Activated CD4-positive, alpha-beta memory T cell treated with anti-CD3 and anti-CD28 coated beads, Interleukin-2, amount 10 ng/mL, durations not matched to agents 7 days and 5 days (primary cell): ENCODE measurements around the gene GANAB. TPM values are rescaled to one million over a fixed set of nuclear protein-coding genes. Genes with fewer than 3 reads are reported as not detected.

ENCODE experiments used
- CTCF ChIA-PET: fragments of 350-600 bp; sonication (Branson Sonifier 250); formaldehyde crosslinking; loops from one replicate; lab custom pipeline; 2021; ENCODE audit warnings: antibody characterized with exemption, inconsistent platforms; lab: Charles Lee
- POLR2A ChIA-PET: fragments of 350-600 bp; sonication (Branson Sonifier 250); formaldehyde crosslinking; loops from one replicate; lab custom pipeline; 2021; ENCODE audit warnings: antibody characterized with exemption; lab: Charles Lee
- DNase-seq: peaks from one replicate; pipeline ENCODE4 v3.0.0-alpha.2; 2020
- H3K27ac Mint-ChIP-seq: one replicate; pipeline ENCODE4 v1.8.0; 2021; ENCODE audit warnings: mild to moderate bottlenecking, mixed read lengths
- H3K27me3 Mint-ChIP-seq: one replicate; pipeline ENCODE4 v1.8.0; 2021; ENCODE audit warnings: mixed read lengths
- H3K36me3 Mint-ChIP-seq: one replicate; pipeline ENCODE4 v1.8.0; 2021; ENCODE audit warnings: low read depth, mixed read lengths
- H3K4me1 Mint-ChIP-seq: one replicate; pipeline ENCODE4 v1.8.0; 2021; ENCODE audit warnings: mixed read lengths
- H3K4me3 Mint-ChIP-seq: one replicate; pipeline ENCODE4 v1.8.0; 2021; ENCODE audit warnings: mild to moderate bottlenecking, mixed read lengths
- H3K9me3 Mint-ChIP-seq: one replicate; pipeline ENCODE4 v1.8.0; 2021; ENCODE audit warnings: mixed read lengths
- total RNA-seq, 2 experiments: library from RNA; stranded (reverse); gene quantifications; one replicate each; pipeline ENCODE4 v1.2.3, GENCODE V29; 2021

The GANAB gene
- total RNA-seq, 2 experiments from 2014 or later, result 278 to 284 TPM

DNA sequence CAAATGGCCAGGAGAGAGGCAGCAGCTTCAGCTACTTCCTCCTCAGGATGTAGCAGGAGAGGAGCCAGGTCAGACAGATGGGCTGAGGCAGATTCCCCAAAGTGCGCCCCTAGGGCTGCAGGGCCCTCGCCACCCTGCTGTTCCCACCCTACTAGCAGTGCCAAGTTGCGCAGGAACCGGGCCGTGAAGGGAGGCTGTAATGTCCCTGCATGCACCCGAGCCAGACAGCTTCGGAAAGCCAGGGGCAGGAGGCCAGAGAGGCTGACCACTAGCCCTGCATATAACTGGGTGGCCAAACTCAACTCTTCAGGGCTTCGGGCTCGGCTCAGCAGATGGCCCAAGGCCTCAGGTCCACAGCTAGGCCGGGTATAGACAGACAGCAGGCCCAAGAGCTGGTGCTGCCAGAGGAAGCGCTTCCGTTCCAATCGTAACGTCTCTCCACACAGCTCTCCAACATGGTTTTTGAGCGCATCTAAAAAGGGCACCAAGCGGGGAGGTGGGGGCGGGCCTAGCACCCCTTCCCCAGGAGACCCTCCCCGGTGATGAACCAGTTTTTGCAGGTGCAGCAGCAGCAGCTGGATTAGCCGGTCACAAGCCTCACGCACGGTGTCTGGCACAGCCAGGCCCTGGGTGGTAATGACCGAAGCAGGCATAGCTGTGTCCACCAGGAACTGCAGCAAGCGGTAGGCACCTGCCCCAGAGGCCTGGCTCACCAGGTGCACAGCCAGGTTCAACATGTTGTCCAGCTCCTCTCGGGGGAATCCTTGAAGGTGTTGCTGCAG lies 2.0 kb upstream of the GANAB start:
- ChIA-PET POLR2A (interaction anchor here (0.7 to 12.3 kb wide), 10 partner anchors 18 to 233 kb away, joined by 3 to 192 read pairs (median 6); partner anchors contain the start of genes B3GAT3, C11orf98, CSKMT and EML3), CTCF (interaction anchor here (0.9 to 2.9 kb wide), 4 partner anchors 17 to 61 kb away, joined by 3 to 9 read pairs (median 3); partner anchors contain the start of gene TUT1)
- H3K27ac Mint-ChIP-seq, result no peak overlapping the region
- peaks cover 32% of the 10 kb centered on the region for H3K36me3 Mint-ChIP-seq
- no peaks in the 10 kb centered on the region for H3K9me3 Mint-ChIP-seq
- H3K4me3 Mint-ChIP-seq, result no peak overlapping the region
- DNase-seq, result no peak
- H3K27me3 Mint-ChIP-seq, result no peaks in the 10 kb centered on the region
- peaks cover 45% of the 10 kb centered on the region for H3K4me1 Mint-ChIP-seq

DNA sequence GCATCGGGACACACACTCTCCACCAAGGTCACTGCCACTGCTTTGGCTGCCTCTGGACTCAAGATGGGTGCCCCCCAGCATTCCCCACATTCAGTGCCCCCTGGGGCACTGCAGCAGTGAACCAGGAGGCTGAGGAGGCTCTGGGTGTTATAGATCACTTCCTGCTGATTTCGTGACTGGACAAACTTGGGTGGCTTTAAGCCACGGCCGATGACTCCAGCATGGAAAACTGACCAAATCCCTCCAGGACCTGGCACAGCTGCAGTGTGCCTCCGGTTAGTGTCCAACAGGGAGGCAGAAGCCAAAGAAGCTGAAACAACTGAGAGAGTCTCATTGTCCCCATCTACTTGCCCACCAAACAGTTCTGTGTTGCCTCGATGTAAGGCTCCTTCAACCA lies 1.2 kb upstream of the GANAB start:
- no peaks in the 10 kb centered on the region for H3K9me3 Mint-ChIP-seq
- peaks cover 47% of the 10 kb centered on the region for H3K4me1 Mint-ChIP-seq
- H3K27ac Mint-ChIP-seq, result no peak overlapping the region
- no peak for DNase-seq
- H3K27me3 Mint-ChIP-seq, result no peaks in the 10 kb centered on the region
- ChIA-PET POLR2A (interaction anchor here (0.7 to 12.3 kb wide), 9 partner anchors 18 to 208 kb away, joined by 3 to 192 read pairs (median 8); partner anchors contain the start of genes B3GAT3, C11orf98, CSKMT and EML3), CTCF (interaction anchor here (0.9 to 2.9 kb wide), 3 partner anchors 53 to 61 kb away, joined by 3 to 9 read pairs (median 3); partner anchors contain the start of gene TUT1)
- H3K36me3 Mint-ChIP-seq, result peaks cover 36% of the 10 kb centered on the region
- no peak overlapping the region for H3K4me3 Mint-ChIP-seq

DNA sequence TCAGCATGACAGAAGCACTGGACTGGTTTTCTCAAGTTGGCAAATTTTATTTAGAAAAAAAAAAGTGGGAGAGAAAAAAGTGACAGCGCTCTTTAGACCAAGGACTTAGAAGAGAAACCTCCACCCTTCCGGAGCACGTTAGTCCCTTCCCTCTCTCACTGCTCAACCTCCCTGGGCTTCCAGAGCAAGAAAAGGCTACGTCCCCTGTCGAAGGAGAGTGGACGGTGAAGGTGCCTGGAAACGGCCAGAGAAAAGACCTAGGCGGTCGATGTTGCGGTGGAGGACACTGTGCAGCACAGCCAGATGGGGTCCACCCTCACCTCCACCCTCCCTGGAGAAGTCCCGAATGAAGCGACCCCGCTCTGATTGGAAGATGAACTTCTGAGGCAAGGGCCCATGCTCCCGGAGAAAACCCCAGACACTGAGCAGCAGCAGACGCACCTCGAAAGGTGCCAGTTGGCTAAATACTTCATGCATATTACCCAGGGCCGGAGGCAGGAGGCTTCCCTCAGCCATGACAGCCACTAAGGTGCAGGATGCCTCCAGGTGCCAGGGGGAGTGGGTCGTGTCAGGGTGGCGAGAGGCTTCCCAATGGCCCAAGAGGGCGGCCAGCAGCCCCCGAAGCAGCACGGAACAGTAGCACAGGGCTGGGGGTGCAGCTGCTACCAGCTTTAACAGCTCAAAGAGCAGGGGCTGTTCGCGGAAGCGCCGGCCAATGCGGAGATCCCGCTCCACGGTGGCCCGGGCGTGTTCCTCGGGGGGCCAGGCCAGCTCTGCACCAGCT lies 604 bp upstream of the GANAB start:
- H3K9me3 Mint-ChIP-seq, result no peaks in the 10 kb centered on the region
- peaks cover 38% of the 10 kb centered on the region for H3K36me3 Mint-ChIP-seq
- CTCF ChIA-PET, result interaction anchor here (0.6 to 2.9 kb wide), 6 partner anchors 47 to 205 kb away, joined by 3 to 9 read pairs (median 4); partner anchors contain the start of gene TUT1

DNA sequence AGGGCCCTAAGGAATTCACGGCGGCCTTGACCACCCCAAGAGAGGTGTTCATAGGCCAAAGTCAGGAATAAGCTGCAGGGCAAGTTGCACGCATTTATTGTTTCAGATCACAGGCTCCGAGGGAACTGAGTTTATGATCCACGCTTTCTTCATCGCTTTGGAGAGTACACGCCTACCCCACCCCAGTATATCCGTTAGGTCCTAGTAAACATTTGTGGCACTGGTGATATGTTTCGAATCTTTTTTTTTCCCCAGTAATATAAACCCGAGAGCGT lies 805 bp downstream of the GANAB start:
- POLR2A ChIA-PET, result interaction anchor here (0.6 to 12.3 kb wide), 22 partner anchors 8 to 235 kb away, joined by 3 to 192 read pairs (median 8); partner anchors contain the start of genes B3GAT3, C11orf98, CSKMT and EEF1G
- DNase-seq, result no peak
- Mint-ChIP-seq H3K36me3 (peaks cover 38% of the 10 kb centered on the region), H3K27ac (peak overlapping the region; percentile 94), H3K9me3 (no peaks in the 10 kb centered on the region), H3K4me1 (peaks cover 49% of the 10 kb centered on the region), H3K4me3 (peak overlapping the region; percentile 99), H3K27me3 (no peaks in the 10 kb centered on the region)
- CTCF ChIA-PET, result interaction anchor here (2.0 to 2.9 kb wide), 2 partner anchors 48 to 53 kb away, joined by 9 read pairs; partner anchors contain the start of gene TUT1

More for the DNA sequence above, 604 bp upstream of the GANAB start:
- POLR2A ChIA-PET, result interaction anchor here (0.6 to 12.3 kb wide), 27 partner anchors 8 to 209 kb away, joined by 3 to 192 read pairs (median 8); partner anchors contain the start of genes B3GAT3, BSCL2, C11orf98 and CSKMT
- DNase-seq, result no peak
- Mint-ChIP-seq H3K27me3 (no peaks in the 10 kb centered on the region), H3K27ac (peak overlapping the region; percentile 94), H3K4me3 (peak overlapping the region; percentile 99), H3K4me1 (peaks cover 46% of the 10 kb centered on the region)

DNA sequence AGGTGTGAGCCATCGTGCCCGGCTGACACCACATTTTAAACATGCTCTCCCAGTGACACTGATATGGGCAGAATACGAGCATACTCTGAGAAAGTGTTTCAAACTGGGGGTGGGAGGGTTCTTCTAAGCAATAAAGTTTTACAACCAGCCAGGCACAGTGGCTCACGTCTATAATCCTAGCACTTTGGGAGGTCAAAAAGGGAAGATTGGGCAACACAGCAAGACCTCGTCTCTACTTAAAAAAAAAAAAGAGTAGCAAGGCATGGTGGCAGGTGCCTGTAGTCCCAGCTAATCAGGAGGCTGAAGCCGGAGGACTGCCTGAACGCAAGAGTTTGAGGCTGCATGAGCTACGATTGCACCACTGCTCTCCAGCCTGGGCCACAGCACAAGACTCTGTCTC lies 2.2 kb downstream of the GANAB start:
- Mint-ChIP-seq H3K27ac (no peak overlapping the region), H3K9me3 (no peaks in the 10 kb centered on the region), H3K4me3 (no peak overlapping the region), H3K36me3 (peaks cover 38% of the 10 kb centered on the region), H3K4me1 (peaks cover 51% of the 10 kb centered on the region), H3K27me3 (no peaks in the 10 kb centered on the region)
- POLR2A ChIA-PET, result interaction anchor here (0.9 to 12.3 kb wide), 7 partner anchors 9 to 53 kb away, joined by 3 to 192 read pairs (median 6); partner anchors contain the start of genes B3GAT3, C11orf98, CSKMT and INTS5
- CTCF ChIA-PET, result no interaction called here
- DNase-seq, result no peak

DNA sequence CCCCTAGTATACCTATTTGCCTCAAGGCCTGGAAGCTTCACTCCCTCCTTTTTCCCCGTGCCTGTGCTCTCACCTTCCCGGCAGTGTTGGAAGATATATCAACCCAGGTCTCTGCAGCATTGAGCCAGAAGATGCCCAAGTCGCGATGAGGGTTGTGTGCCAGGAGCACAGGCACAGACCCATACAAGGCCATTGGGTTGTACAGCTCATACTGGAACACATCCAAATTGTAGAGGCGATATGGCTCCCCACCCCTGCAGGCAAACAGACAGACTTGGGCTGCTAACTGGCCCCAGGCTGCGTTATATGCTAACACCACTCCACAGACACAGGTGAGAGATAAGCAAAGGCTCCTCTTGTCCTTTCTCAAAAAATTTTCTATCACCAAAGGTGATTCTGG lies 13.9 kb downstream of the GANAB start:
- H3K9me3 Mint-ChIP-seq, result no peaks in the 10 kb centered on the region
- CTCF ChIA-PET, result no interaction called here

DNA sequence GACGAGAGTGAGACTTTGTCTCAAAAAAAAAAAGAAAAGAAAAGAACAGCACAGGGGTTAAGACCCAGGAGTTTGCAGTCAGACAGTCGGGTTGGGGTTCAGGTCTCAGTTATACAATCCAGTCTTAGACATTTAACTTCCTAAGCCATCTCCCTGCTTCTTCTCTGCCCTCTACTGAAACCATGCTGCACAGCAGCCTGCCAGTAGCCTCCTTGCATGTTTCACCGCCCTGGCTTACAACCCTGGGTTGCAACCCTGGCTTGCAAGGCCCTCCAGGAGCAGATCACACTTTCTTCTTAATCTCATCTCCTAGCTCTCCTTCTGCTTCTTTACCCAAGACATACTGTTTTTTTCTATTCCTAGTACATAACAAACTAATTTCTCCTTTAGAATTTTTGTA lies 18.7 kb downstream of the GANAB start:
- ChIA-PET POLR2A (interaction anchor here (1.6 kb wide), 1 partner anchor 18 kb away, joined by 8 read pairs; the partner anchor contains the start of gene GANAB), CTCF (interaction anchor here (0.5 to 3.0 kb wide), 4 partner anchors 14 to 252 kb away, joined by 3 to 12 read pairs (median 4); partner anchors contain the start of gene EEF1G)
- no peaks in the 10 kb centered on the region for H3K9me3 Mint-ChIP-seq
- H3K27me3 Mint-ChIP-seq, result no peaks in the 10 kb centered on the region
- H3K4me3 Mint-ChIP-seq, result no peak overlapping the region
- H3K27ac Mint-ChIP-seq, result no peak overlapping the region
- no peak for DNase-seq
- H3K36me3 Mint-ChIP-seq, result peaks cover 69% of the 10 kb centered on the region
- H3K4me1 Mint-ChIP-seq, result no peaks in the 10 kb centered on the region

More for the DNA sequence above, 13.9 kb downstream of the GANAB start:
- Mint-ChIP-seq H3K27me3 (no peaks in the 10 kb centered on the region), H3K4me3 (no peak overlapping the region), H3K4me1 (peaks cover 21% of the 10 kb centered on the region), H3K36me3 (peaks cover 78% of the 10 kb centered on the region), H3K27ac (no peak overlapping the region)
- DNase-seq, result no peak
- POLR2A ChIA-PET, result interaction anchor here (1.2 to 4.2 kb wide), 5 partner anchors 9 to 41 kb away, joined by 3 to 15 read pairs (median 4); partner anchors contain the start of genes B3GAT3, C11orf98, CSKMT and INTS5

DNA sequence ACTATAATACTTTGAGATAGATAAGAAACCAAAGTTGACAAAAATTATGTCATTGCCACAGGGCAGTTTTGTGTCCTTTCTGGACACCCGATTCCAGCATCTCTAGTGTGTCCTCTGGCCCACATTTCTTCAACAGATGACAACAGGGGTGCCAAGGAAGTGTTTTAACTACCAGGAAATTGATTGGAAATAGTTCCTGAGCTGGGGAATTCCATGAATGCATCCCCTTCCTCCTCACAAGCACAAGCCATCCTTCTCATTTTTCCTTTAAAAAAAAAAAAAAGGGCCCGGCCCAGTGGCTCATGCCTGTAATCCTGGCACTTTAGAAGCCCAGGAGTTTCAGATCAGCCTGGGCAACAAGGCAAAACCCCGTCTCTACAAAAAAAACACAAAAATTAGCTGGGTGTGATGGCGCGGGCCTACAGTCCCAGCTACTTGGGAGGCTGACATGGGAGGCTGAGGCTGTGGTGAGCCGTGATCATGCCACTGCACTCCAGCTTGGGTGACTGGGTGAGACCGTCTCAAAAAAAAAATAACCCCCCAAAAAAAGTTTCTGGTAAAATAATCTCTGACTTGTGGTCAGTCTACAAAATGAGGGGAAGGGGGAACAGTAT lies 23.8 kb downstream of the GANAB start:
- CTCF ChIA-PET, result interaction anchor here (0.6 to 2.5 kb wide), 9 partner anchors 11 to 198 kb away, joined by 3 to 16 read pairs (median 4); partner anchors contain the start of genes EML3 and ROM1
- Mint-ChIP-seq H3K4me3 (peak overlapping the region; percentile 87), H3K27ac (peak overlapping the region; percentile 98), H3K4me1 (peaks cover 28% of the 10 kb centered on the region), H3K36me3 (peaks cover 45% of the 10 kb centered on the region), H3K27me3 (no peaks in the 10 kb centered on the region), H3K9me3 (no peaks in the 10 kb centered on the region)
- DNase-seq, result no peak
- POLR2A ChIA-PET, result interaction anchor here (0.9 to 5.4 kb wide), 23 partner anchors 10 to 654 kb away, joined by 3 to 70 read pairs (median 11); partner anchors contain the start of genes C11orf98, CSKMT, EEF1G and EML3

DNA sequence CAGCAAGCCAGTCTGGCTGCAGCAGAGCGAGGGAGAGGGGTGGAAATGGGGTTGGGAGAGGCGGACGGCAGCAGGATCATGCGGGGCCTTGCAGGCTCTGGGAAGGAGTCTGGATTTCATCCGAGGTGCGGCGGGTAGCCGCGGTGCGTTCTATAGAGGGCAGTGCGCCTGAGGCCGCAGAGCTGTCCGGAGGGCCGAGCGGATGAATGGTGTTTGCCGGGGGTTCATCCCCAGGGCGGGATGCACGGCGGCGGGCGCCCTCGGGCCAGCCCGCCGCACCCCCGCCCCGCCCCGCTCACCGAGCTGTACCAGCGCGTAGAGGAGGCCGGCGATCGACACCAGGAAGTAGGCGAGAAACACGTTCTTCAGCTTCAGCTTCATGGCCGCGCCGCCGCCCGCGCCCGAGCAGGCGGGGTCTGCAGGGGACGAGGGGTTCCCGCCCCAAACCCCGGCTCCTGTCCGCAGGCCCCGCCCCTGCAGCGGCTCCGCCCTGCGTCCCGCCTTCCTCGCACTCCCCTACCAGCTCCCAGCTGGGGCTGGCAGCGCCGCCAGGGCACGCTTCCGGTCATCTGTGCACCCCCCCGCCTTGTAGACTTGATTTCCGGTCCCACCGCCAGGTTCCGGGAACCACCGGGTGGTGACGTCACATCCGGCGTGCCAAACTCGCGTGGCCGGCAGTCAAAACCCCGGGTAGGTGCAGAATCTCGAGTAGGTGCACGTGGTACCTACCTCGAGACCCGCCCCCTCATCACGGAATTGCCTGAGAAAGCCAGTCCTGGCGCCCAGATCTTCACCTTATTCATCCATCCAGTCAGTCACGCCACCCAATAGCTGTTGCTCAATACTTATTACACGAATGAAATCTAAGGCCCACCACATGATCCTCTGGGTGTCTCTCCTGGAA lies 24.6 kb downstream of the GANAB start, which contains the start of gene B3GAT3:
B3GAT3 (minus strand) TSS at position 420 of the 904 bp plus-strand sequence; CDS start at position 381, 39 bp downstream.
- CTCF ChIA-PET, result interaction anchor here (0.6 to 3.2 kb wide), 14 partner anchors 10 to 197 kb away, joined by 3 to 16 read pairs (median 4); partner anchors contain the start of genes C11orf98, CSKMT, EML3 and LBHD1

DNA sequence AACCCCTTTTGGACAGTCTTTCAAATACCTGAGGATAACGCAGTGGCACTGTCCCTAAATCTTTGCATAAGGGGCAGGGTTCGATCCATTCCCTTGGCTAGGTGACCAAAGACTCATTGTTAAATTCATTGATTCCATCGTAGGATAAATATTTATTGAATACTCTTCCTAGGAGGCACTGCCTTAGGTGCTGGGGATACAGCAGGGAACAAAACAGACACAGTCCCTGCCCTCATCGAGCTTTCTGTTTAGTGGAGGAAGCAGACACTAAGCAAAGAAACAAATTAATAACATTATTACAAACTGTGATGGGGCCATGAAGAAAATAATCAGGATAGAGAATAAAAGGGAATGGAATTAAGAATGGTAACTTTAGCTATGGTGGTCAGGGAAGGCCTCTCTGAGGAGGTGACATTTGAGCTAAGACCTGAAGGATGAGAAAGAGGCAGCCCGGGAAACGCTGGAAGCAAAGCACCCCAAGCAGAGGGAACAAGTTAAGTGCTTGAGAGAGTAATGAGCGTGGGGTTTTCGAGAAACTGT lies 25.3 kb downstream of the GANAB start:
- DNase-seq, result no peak
- Mint-ChIP-seq H3K27ac (peak overlapping the region; percentile 92), H3K9me3 (no peaks in the 10 kb centered on the region), H3K27me3 (no peaks in the 10 kb centered on the region), H3K36me3 (peaks cover 41% of the 10 kb centered on the region), H3K4me3 (peak overlapping the region; percentile 87), H3K4me1 (peaks cover 33% of the 10 kb centered on the region)
- CTCF ChIA-PET, result interaction anchor here (0.6 to 3.2 kb wide), 13 partner anchors 9 to 196 kb away, joined by 3 to 16 read pairs (median 5); partner anchors contain the start of genes C11orf98, CSKMT, EML3 and LBHD1
- POLR2A ChIA-PET, result interaction anchor here (0.7 to 5.4 kb wide), 28 partner anchors 8 to 653 kb away, joined by 3 to 70 read pairs (median 10); partner anchors contain the start of genes C11orf98, CSKMT, EEF1G and EML3

More for the DNA sequence above, 24.6 kb downstream of the GANAB start, which contains the start of gene B3GAT3:
- Mint-ChIP-seq H3K4me1 (peaks cover 29% of the 10 kb centered on the region), H3K9me3 (no peaks in the 10 kb centered on the region), H3K27ac (peak within 1 kb of the TSS; percentile 98), H3K4me3 (peak within 1 kb of the TSS; percentile 87), H3K27me3 (no peaks in the 10 kb centered on the region), H3K36me3 (peaks cover 43% of the 10 kb centered on the region)
- POLR2A ChIA-PET, result interaction anchor here (0.9 to 5.4 kb wide), 29 partner anchors 10 to 653 kb away, joined by 3 to 70 read pairs (median 10); partner anchors contain the start of genes C11orf98, CSKMT, EEF1G and EML3
- peak; percentile 97 for DNase-seq
